Pulmonary artery endothelial cell (primary cell): ENCODE results near the gene EPB41L2. TPM values are rescaled to one million over a fixed set of nuclear protein-coding genes. Genes with fewer than 3 reads are reported as not detected.

Source experiments
- DNase-seq: peaks from one replicate; pipeline ENCODE4 v3.0.0-alpha.2; 2011; ENCODE audit warnings: low read depth, low spot score
- total RNA-seq: library from RNA; depleted of rRNA; stranded (reverse); fragments of >200 nt; gene quantifications from 2 replicates; pipeline ENCODE4 v1.2.3, GENCODE V29; 2014

EPB41L2 gene
- total RNA-seq, 1 donor from 2014 or later: 74.7 TPM

- DNase-seq: no peak
These were observed 221.8 kb downstream of the EPB41L2 start for GRCh38 chr6:130841128-130841728.

DNA sequence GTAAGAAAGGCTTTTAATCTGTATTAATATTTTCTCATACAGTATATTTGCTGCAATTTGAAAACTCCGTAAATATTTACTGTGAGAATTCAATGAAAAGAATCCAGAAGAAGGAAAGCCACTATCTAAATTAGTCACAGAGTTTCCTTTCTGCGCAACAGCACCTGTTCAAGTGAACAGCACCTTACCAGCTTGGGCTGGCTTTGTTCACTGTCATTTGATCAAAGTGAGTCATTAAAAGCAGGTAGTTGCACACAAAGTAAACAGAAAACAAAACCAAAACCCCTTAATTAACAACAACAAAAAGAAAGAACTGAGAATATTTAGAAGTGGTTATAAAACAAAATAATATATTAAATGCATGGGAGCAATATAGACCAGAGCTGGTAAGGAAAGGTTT, 223.0 kb downstream of the EPB41L2 start:
- DNase-seq: no peak

GRCh38 chr6:130839379-130839778, 223.7 kb downstream of the EPB41L2 start:
- DNase-seq: no peak

- DNase-seq: no peak
These were observed 224.1 kb downstream of the EPB41L2 start for GRCh38 chr6:130838951-130839350.

- no peak for DNase-seq
These were observed 224.7 kb downstream of the EPB41L2 start for GRCh38 chr6:130838250-130838860.

GRCh38 chr6:130837067-130837466, 226.0 kb downstream of the EPB41L2 start:
- no peak for DNase-seq

GRCh38 chr6:130836055-130836640, 226.9 kb downstream of the EPB41L2 start:
- DNase-seq: no peak

GRCh38 chr6:130834482-130835251, 228.4 kb downstream of the EPB41L2 start:
- DNase-seq: no peak

GRCh38 chr6:130833569-130833968, 229.5 kb downstream of the EPB41L2 start:
- no peak for DNase-seq

- no peak for DNase-seq
These were observed 231.4 kb downstream of the EPB41L2 start for GRCh38 chr6:130831607-130832006.

GRCh38 chr6:130829333-130829910, 233.6 kb downstream of the EPB41L2 start:
- no peak for DNase-seq

- DNase-seq: no peak
These were observed 235.5 kb downstream of the EPB41L2 start, which contains the start of gene SMLR1 for GRCh38 chr6:130827247-130828149. Gene SMLR1, plus strand, starts transcription at chr6:130827406. Its CDS starts 8 bp downstream, at chr6:130827414.

GRCh38 chr6:130826442-130827246, 236.4 kb downstream of the EPB41L2 start:
- no peak for DNase-seq

DNA sequence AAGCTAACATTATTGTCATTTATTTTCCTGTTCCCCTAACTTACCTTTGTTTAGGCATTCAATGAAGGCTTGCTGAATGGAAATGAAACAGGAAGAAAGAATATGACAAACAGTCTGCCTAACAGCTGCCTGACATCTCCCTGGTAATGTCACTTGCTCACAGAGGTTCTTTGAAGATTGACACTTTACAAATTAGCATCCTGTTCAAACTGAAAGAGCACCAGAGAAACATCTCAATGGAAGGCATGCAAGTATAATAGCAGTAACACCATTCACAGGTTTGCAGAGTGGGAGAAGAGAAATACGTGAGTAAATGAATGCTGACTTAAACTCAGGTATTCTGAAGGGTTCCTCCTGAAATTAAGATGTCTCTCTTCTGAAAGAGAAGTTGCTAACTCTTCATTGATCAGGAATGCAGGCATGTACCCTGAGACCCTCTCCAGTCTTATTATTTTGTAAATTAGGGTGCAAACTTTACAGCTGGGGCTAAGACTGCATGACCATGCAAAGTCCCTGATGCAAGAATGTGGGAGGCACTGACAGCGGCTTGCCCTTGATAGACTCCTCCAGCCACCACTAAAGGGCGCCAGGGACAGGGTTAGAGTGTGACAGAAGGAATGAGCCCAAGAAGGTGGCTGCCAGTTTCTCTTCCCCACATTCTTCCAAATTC, 237.1 kb downstream of the EPB41L2 start:
- DNase-seq: no peak

- DNase-seq: no peak
These were observed 237.9 kb downstream of the EPB41L2 start for GRCh38 chr6:130824978-130825694.

DNA sequence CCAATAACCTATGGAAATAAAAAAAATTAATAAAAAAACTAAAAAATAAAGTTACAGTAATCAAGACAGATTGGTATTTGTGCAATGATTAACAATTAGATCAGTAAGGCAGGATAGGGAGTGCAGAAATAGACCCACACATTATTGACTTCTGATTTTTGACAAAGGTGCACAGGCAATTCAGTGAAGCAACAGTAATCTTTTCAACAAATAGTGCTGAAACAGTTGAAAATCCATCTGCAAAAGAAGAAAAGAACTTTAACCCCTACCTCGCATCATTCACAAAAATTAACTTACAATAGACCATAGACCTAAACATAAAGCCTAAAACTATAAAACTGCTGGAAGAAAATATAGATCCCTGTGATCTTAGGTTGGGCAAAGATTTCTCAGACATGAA, 240.3 kb downstream of the EPB41L2 start:
- no peak for DNase-seq

DNA sequence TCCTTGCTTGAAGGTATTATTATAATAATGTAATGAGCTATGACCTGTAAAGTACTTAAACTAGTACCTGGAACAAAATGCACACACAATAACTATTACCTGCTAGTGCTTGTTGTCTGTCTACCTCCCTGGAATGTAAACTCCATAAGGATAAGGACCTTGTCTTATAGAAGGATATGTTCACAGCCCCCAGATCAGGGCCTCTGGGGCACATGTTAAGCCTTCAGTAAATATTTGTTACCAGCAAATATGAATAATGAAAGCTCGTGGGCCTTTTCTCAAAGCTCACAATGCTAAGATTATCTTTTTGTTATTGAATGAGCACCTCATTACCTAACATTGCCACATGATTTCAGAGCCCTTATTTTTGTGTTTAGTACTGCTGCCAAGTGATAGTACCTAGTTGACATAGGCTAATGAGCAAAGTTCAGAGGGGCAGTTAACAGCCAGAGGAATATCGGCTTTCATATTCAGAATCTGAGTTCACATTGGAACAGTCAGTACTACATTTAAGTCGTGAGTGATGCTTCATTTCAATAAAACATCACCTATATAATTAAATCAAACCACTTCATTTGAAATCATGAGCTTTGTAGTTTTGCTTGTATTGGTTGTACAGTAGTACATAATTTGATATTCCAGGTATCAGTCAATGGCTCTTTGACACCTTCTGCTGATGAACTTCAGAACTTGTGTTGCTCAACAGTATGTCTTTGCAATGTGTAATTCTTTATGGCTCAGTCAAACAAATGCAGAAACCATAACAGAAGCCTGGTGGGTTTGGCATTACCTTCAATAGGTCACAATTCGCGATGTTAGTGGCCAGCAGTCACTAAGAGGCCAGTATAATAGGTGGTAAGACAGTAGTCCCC, 247.6 kb downstream of the EPB41L2 start:
- no peak for DNase-seq

DNA sequence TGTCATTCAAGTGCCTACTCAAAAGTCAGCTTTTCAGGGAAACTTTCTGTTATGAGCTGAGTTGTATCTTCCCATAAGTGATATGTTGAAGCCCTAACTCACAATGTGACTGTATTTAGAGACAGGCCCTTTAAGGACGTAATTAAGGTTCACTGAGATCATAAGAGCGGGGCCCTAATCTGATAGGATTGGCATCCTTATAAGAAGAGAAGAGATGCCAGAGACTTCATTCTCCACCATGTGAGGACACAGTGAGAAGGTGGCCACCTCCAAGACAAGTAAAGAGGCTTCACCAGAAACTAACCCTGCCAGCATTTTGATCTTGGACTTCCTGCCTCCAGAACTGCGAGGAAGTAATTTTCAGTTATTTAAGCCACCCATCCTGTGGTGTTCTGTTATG, 248.5 kb downstream of the EPB41L2 start:
- no peak for DNase-seq
